ENCODE measurements around the gene GRK2. TPM values are rescaled to one million over a fixed set of nuclear protein-coding genes. Genes with fewer than 3 reads are reported as not detected.
A peak's percentile ranks its signal among the peaks of the same experiment; 100 is the strongest.

Gene GRK2
- total and polyA plus RNA-seq, 2 of the 13 experiments (the other 11 are each of a cell fraction or from before 2014, with no cell fraction given): 31.3 to 42.4 TPM

GRCh38 chr11:67317888-67318555 is 51.7 kb downstream of the GRK2 start (continued):
- TF ChIP-seq ISX (CRISPR knock-in tag; conservative IDR thresholded peaks at IDR 0.05): 0 out of 2 replicates have a peak, but pooled peaks have one; percentile 40
- TF ChIP-seq ZNF282 (IDR thresholded peaks at IDR 0.05; ENCODE audit: partially characterized antibody): no peak
- TF ChIP-seq JUND (CRISPR knock-in tag; IDR thresholded peaks at IDR 0.05): no peak
- peak; percentile 87 for TF ChIP-seq ARID4A (CRISPR knock-in tag; IDR thresholded peaks at IDR 0.05; ENCODE audit: borderline replicate concordance)
- no peak for TF ChIP-seq PHF5A (CRISPR knock-in tag; IDR thresholded peaks at IDR 0.05; ENCODE audit: low read depth, unreplicated experiment)
- TF ChIP-seq ARID2 (CRISPR knock-in tag; IDR thresholded peaks at IDR 0.05; ENCODE audit: borderline replicate concordance): no peak
- peak; percentile 90 for TF ChIP-seq ZNF687 (CRISPR knock-in tag; IDR thresholded peaks at IDR 0.05)
- no peak for TF ChIP-seq REXO4 (CRISPR knock-in tag; IDR thresholded peaks at IDR 0.05; ENCODE audit: borderline replicate concordance)
- peak; percentile 24; the same call in 1 of the 2 replicates for TF ChIP-seq ZNF747 (CRISPR knock-in tag; IDR thresholded peaks at IDR 0.05; ENCODE audit: borderline replicate concordance)
- no peak; the same call in 1 of the 2 replicates for TF ChIP-seq ZNF33A (CRISPR knock-in tag; IDR thresholded peaks at IDR 0.05; ENCODE audit: borderline replicate concordance)
- TF ChIP-seq LCORL (IDR thresholded peaks at IDR 0.05): no peak
- TF ChIP-seq LCORL (CRISPR knock-in tag; IDR thresholded peaks at IDR 0.05): no peak
- no peak for TF ChIP-seq HES4 (CRISPR knock-in tag; IDR thresholded peaks at IDR 0.05; ENCODE audit: borderline replicate concordance)
- no peak for TF ChIP-seq SP4 (CRISPR knock-in tag; IDR thresholded peaks at IDR 0.05)
- TF ChIP-seq NFIC (IDR thresholded peaks at IDR 0.05; ENCODE audit: low read length): no peak
- TF ChIP-seq TCF12 (IDR thresholded peaks at IDR 0.05): no peak
- 0 out of 2 replicates have a peak, but pooled peaks have one; percentile 43 for TF ChIP-seq TCF12 (CRISPR knock-in tag; IDR thresholded peaks at IDR 0.05)
- no peak for TF ChIP-seq GZF1 (CRISPR knock-in tag; IDR thresholded peaks at IDR 0.05)
- TF ChIP-seq TIGD3 (CRISPR knock-in tag; IDR thresholded peaks at IDR 0.05; ENCODE audit: borderline replicate concordance): no peak
- peak; percentile 72; the same call in 1 of the 2 replicates for TF ChIP-seq ZNF766 (CRISPR knock-in tag; IDR thresholded peaks at IDR 0.05; ENCODE audit: borderline replicate concordance)
- no peak for TF ChIP-seq ZFP36L2 (CRISPR knock-in tag; IDR thresholded peaks at IDR 0.05)

Measured in HepG2 (cell line).